Trophoblast cell (in vitro differentiated cells and primary cell): ENCODE data around the gene MRPS2.

Experiments used
- DNase-seq, 2 donors: peaks; one replicate each; pipeline ENCODE4 v3.0.0-alpha.2; 2016
- H2AFZ ChIP-seq: 2 replicates; pipeline ENCODE4 v1.6.1; 2013; ENCODE audit warnings: low read length, moderate library complexity, mild to moderate bottlenecking; ENCODE audit not compliant: insufficient read depth, poor library complexity
- H2AK5ac ChIP-seq: 2 replicates; pipeline ENCODE4 v1.6.1; 2013; ENCODE audit warnings: mild to moderate bottlenecking, low read length
- H2BK120ac ChIP-seq: 2 replicates; pipeline ENCODE4 v1.6.1; 2013; ENCODE audit warnings: low read length, mild to moderate bottlenecking, moderate library complexity; ENCODE audit not compliant: insufficient read depth, poor library complexity
- H2BK12ac ChIP-seq: 2 replicates; pipeline ENCODE4 v1.6.1; 2013; ENCODE audit warnings: mild to moderate bottlenecking, low read length, moderate library complexity
- H2BK5ac ChIP-seq: 2 replicates; pipeline ENCODE4 v1.6.1; 2013; ENCODE audit warnings: low read length, low read depth, moderate library complexity, mild to moderate bottlenecking; ENCODE audit not compliant: poor library complexity
- H3K14ac ChIP-seq: 2 replicates; pipeline ENCODE4 v1.6.1; 2013; ENCODE audit warnings: mild to moderate bottlenecking, low read length
- H3K18ac ChIP-seq: 2 replicates; pipeline ENCODE4 v1.6.1; 2013; ENCODE audit warnings: mild to moderate bottlenecking, low read length
- H3K23ac ChIP-seq: 2 replicates; pipeline ENCODE4 v1.6.1; 2013; ENCODE audit warnings: low read length
- H3K27ac ChIP-seq: 2 replicates; pipeline ENCODE4 v1.5.1; 2013; ENCODE audit warnings: low read depth, mild to moderate bottlenecking, inconsistent platforms, low read length, moderate library complexity
- H3K27me3 ChIP-seq: 2 replicates; pipeline ENCODE4 v1.6.1; 2013; ENCODE audit warnings: inconsistent platforms, mild to moderate bottlenecking, low read length, moderate library complexity; ENCODE audit not compliant: insufficient read depth
- H3K36me3 ChIP-seq, 2 experiments: 1 replicate in 1 of 2; 2 replicates in 1 of 2; pipeline ENCODE4 v1.6.1; 2013; ENCODE audit warnings: low read length in 2 of 2, mild to moderate bottlenecking in 2 of 2, moderate library complexity in 1 of 2; ENCODE audit not compliant: insufficient read depth in 2 of 2, control insufficient read depth in 1 of 2
- H3K4ac ChIP-seq: 2 replicates; pipeline ENCODE4 v1.6.1; 2013; ENCODE audit warnings: low read depth, mild to moderate bottlenecking, low read length, moderate library complexity
- H3K4me1 ChIP-seq, 2 experiments: 1 replicate in 1 of 2; 2 replicates in 1 of 2; pipeline ENCODE4 v1.6.1; 2013; ENCODE audit warnings: low read length in 2 of 2, mild to moderate bottlenecking in 2 of 2, moderate library complexity in 1 of 2; ENCODE audit not compliant: insufficient read depth in 2 of 2, control insufficient read depth in 1 of 2
- H3K4me2 ChIP-seq: 2 replicates; pipeline ENCODE4 v1.6.1; 2013; ENCODE audit warnings: inconsistent platforms, mild to moderate bottlenecking, low read length, moderate library complexity
- H3K4me3 ChIP-seq: 2 replicates; pipeline ENCODE4 v1.5.1; 2013; ENCODE audit warnings: mild to moderate bottlenecking, low read depth, low read length, inconsistent platforms
- H3K79me1 ChIP-seq: one replicate; pipeline ENCODE4 v1.6.1; 2013; ENCODE audit warnings: low read length
- H3K79me2 ChIP-seq: 2 replicates; pipeline ENCODE4 v1.6.1; 2013; ENCODE audit warnings: low read length, mild to moderate bottlenecking; ENCODE audit not compliant: control insufficient read depth, insufficient read depth, poor library complexity
- H3K9ac ChIP-seq: 2 replicates; pipeline ENCODE4 v1.6.1; 2013; ENCODE audit warnings: mild to moderate bottlenecking, low read length
- H3K9me3 ChIP-seq: 2 replicates; pipeline ENCODE4 v1.6.1; 2013; ENCODE audit warnings: low read depth, mild to moderate bottlenecking, control low read depth, inconsistent platforms, low read length; ENCODE audit not compliant: insufficient read depth
- H4K12ac ChIP-seq: 2 replicates; pipeline ENCODE4 v1.6.1; 2013; ENCODE audit warnings: low read depth, mild to moderate bottlenecking, low read length, moderate library complexity
- H4K8ac ChIP-seq: 2 replicates; pipeline ENCODE4 v1.6.1; 2013; ENCODE audit warnings: low read depth, mild to moderate bottlenecking, low read length, moderate library complexity
- H4K91ac ChIP-seq: one replicate; pipeline ENCODE4 v1.6.1; 2013; ENCODE audit warnings: low read depth, mild to moderate bottlenecking, low read length, moderate library complexity
- WGBS: extraction: QIAGEN DNeasy Blood & Tissue Kit; methylation state at CpG from one replicate; pipeline ENCODE4 v1.1.7; 2013; ENCODE audit warnings: missing lambda C conversion rate; ENCODE audit not compliant: insufficient read length, insufficient coverage; ENCODE audit errors: extremely low coverage; 5-methylcytosine and 5-hydroxymethylcytosine counted together

MRPS2 gene

GRCh38 chr9:135489188-135489906 lies 11.1 kb upstream of the MRPS2 start:
- Histone ChIP-seq H3K4ac (no peak overlapping the region), H2BK120ac (no peak overlapping the region), H3K9me3 (no peaks in the 10 kb centered on the region), H3K27ac (no peak overlapping the region), H2AK5ac (no peak overlapping the region), H3K4me2 (no peak overlapping the region), H2BK5ac (no peak overlapping the region), H4K12ac (no peak overlapping the region), H3K4me3 (no peak overlapping the region), H3K18ac (no peak overlapping the region), H4K91ac (no peak overlapping the region), H3K4me1 (no peaks in the 10 kb centered on the region), H3K23ac (no peak overlapping the region), H3K79me2 (no peaks in the 10 kb centered on the region), H4K8ac (no peak overlapping the region), H3K79me1 (no peaks in the 10 kb centered on the region), H3K9ac (no peak overlapping the region), H3K14ac (no peak overlapping the region), H3K36me3 (peaks cover 39 to 41% of the 10 kb centered on the region in 2 experiments), H2AFZ (no peak overlapping the region), H3K27me3 (no peaks in the 10 kb centered on the region), H2BK12ac (no peak overlapping the region)
- DNase-seq, result no peak
- no CpG with 5 or more reads among the region's 18 CpGs for WGBS

- no peaks in the 10 kb centered on the region for H3K9me3 ChIP-seq
- no peak overlapping the region for H3K4me3 ChIP-seq
- no CpG with 5 or more reads among the region's 16 CpGs for WGBS
- H3K23ac ChIP-seq, result no peak overlapping the region
- H4K8ac ChIP-seq, result no peak overlapping the region
- no peaks in the 10 kb centered on the region for H3K4me1 ChIP-seq
- H3K18ac ChIP-seq, result no peak overlapping the region
- no peak overlapping the region for H4K91ac ChIP-seq
- H3K36me3 ChIP-seq, result peaks cover 29 to 31% of the 10 kb centered on the region in 2 experiments
- H3K79me2 ChIP-seq, result no peaks in the 10 kb centered on the region
- H2BK120ac ChIP-seq, result no peak overlapping the region
- H2BK5ac ChIP-seq, result no peak overlapping the region
- no peak overlapping the region for H2AK5ac ChIP-seq
- H2AFZ ChIP-seq, result no peak overlapping the region
- H3K4me2 ChIP-seq, result no peak overlapping the region
- H3K79me1 ChIP-seq, result no peaks in the 10 kb centered on the region
- no peak overlapping the region for H3K4ac ChIP-seq
- H3K27ac ChIP-seq, result no peak overlapping the region
- H4K12ac ChIP-seq, result no peak overlapping the region
- H3K9ac ChIP-seq, result no peak overlapping the region
- H3K14ac ChIP-seq, result no peak overlapping the region
- no peak overlapping the region for H2BK12ac ChIP-seq
- H3K27me3 ChIP-seq, result no peaks in the 10 kb centered on the region
- no peak for DNase-seq
These were observed 10.2 kb upstream of the MRPS2 start for GRCh38 chr9:135490166-135490870.

- Histone ChIP-seq H3K27me3 (no peaks in the 10 kb centered on the region), H2BK12ac (no peak overlapping the region), H3K79me1 (no peaks in the 10 kb centered on the region), H3K4ac (no peak overlapping the region), H3K4me2 (no peak overlapping the region), H3K23ac (no peak overlapping the region), H3K14ac (no peak overlapping the region), H4K8ac (no peak overlapping the region), H2BK120ac (no peak overlapping the region), H3K27ac (no peak overlapping the region), H2BK5ac (no peak overlapping the region), H3K4me3 (no peak overlapping the region), H4K91ac (no peak overlapping the region), H3K79me2 (no peaks in the 10 kb centered on the region), H3K9ac (no peak overlapping the region), H4K12ac (no peak overlapping the region), H2AK5ac (no peak overlapping the region), H3K9me3 (no peaks in the 10 kb centered on the region), H3K36me3 (peaks cover 22 to 25% of the 10 kb centered on the region in 2 experiments), H3K4me1 (no peaks in the 10 kb centered on the region), H3K18ac (no peak overlapping the region), H2AFZ (no peak overlapping the region)
- WGBS, result no CpG with 5 or more reads among the region's 18 CpGs
- no peak for DNase-seq
These were observed 9.5 kb upstream of the MRPS2 start for GRCh38 chr9:135490980-135491464.

GRCh38 chr9:135491764-135492163 lies 8.7 kb upstream of the MRPS2 start:
- no peaks in the 10 kb centered on the region for H3K79me1 ChIP-seq
- WGBS, result no CpG with 5 or more reads among the region's 4 CpGs
- DNase-seq, result no peak

More at GRCh38 chr9:135491764-135492163, 8.7 kb upstream of the MRPS2 start:
- no peak overlapping the region for H2BK5ac ChIP-seq
- no peaks in the 10 kb centered on the region for H3K79me2 ChIP-seq
- H2AFZ ChIP-seq, result no peak overlapping the region
- H3K36me3 ChIP-seq, result peaks cover 15 to 17% of the 10 kb centered on the region in 2 experiments
- H3K4me3 ChIP-seq, result no peak overlapping the region
- no peak overlapping the region for H4K8ac ChIP-seq
- H3K27ac ChIP-seq, result no peak overlapping the region
- no peaks in the 10 kb centered on the region for H3K27me3 ChIP-seq
- no peak overlapping the region for H4K91ac ChIP-seq
- H3K4me1 ChIP-seq, result no peaks in the 10 kb centered on the region
- H3K4ac ChIP-seq, result no peak overlapping the region
- H3K18ac ChIP-seq, result no peak overlapping the region
- no peak overlapping the region for H3K23ac ChIP-seq
- no peak overlapping the region for H2AK5ac ChIP-seq
- no peak overlapping the region for H3K4me2 ChIP-seq
- H2BK12ac ChIP-seq, result no peak overlapping the region
- H4K12ac ChIP-seq, result no peak overlapping the region
- no peak overlapping the region for H2BK120ac ChIP-seq
- H3K14ac ChIP-seq, result no peak overlapping the region
- H3K9ac ChIP-seq, result no peak overlapping the region
- no peaks in the 10 kb centered on the region for H3K9me3 ChIP-seq
